ENCODE data around the gene FAM120B. TPM values are rescaled to one million over a fixed set of nuclear protein-coding genes. Genes with fewer than 3 reads are reported as not detected.

Gene FAM120B
- polyA plus RNA-seq, 1 experiment, result 8.8 TPM

DNA sequence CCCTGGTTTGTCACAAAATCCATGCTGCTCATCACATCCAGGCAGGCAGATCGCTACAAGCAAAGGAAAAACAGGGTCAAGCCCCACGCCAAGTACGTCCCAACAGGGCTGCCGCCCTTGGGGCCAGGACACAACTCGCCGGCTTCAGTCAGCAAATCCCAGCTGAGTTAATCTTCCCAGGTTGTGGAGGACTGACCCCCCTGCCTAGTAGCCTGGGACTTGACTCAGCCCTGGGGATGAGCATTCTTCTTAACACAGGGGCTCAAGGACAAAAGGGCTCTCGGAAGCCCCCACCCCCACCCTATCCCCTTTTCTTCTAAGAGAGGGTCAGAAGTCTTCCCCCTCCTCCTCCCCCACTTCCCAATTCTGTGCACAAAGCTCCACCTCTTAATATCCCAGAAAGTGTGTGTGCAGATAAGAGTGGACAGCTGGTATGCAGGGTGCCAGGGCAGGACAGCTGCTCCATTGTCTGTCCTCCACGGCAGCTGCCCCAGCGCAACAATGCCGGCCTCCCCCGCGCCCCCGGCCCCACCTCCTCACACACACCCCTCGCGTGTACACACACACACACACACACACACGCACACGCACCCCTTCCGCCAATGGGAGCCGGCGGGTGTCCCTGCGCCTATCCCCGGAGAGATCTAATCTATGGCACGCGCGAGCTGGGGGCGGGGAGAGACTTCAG lies 20.2 kb upstream of the FAM120B start:
- ChIA-PET POLR2A (interaction anchor here (0.6 kb wide), 1 partner anchor 154 kb away, joined by 6 read pairs; no protein-coding TSS in a partner anchor), CTCF (interaction anchor here (1.0 kb wide), 1 partner anchor 455 kb away, joined by 8 read pairs; no protein-coding TSS in a partner anchor)
- peaks cover 5% of the 10 kb centered on the region for H3K27me3 ChIP-seq (ENCODE audit: control insufficient read depth, insufficient read depth, low read length)
- DNase-seq (ENCODE audit: low read depth), result no peak
- no peaks in the 10 kb centered on the region for H3K36me3 ChIP-seq (ENCODE audit: control insufficient read depth, insufficient read depth, low read length)
- no peak overlapping the region for H3K4me3 ChIP-seq (ENCODE audit: low read depth, low read length)
- TF ChIP-seq, protein P1, sequence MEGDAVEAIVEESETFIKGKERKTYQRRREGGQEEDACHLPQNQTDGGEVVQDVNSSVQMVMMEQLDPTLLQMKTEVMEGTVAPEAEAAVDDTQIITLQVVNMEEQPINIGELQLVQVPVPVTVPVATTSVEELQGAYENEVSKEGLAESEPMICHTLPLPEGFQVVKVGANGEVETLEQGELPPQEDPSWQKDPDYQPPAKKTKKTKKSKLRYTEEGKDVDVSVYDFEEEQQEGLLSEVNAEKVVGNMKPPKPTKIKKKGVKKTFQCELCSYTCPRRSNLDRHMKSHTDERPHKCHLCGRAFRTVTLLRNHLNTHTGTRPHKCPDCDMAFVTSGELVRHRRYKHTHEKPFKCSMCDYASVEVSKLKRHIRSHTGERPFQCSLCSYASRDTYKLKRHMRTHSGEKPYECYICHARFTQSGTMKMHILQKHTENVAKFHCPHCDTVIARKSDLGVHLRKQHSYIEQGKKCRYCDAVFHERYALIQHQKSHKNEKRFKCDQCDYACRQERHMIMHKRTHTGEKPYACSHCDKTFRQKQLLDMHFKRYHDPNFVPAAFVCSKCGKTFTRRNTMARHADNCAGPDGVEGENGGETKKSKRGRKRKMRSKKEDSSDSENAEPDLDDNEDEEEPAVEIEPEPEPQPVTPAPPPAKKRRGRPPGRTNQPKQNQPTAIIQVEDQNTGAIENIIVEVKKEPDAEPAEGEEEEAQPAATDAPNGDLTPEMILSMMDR (IDR thresholded peaks at IDR 0.05; ENCODE audit: insufficient read depth, low read depth, low read length), result no peak

DNA sequence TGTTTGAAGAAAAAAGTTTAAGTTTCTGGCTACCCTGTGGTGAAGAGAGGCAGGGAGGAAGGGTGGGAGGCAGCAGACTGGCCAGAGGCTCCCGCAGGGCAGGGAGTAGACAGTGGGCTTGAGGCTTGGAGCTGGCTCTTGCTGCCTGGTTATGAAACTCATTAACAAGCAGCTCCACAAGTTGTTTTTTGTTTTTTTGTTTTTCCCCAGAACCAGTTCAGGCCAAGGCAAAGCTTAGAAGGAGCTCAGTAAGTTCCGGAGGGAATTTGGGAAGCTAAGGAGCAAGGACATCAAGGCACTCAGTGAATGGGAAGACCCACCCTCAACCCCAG lies 19.7 kb upstream of the FAM120B start:
- no peaks in the 10 kb centered on the region for H3K36me3 ChIP-seq (ENCODE audit: control insufficient read depth, insufficient read depth, low read length)
- no peak for DNase-seq (ENCODE audit: low read depth)
- TF ChIP-seq, protein P1 (IDR thresholded peaks at IDR 0.05; ENCODE audit: insufficient read depth, low read depth, low read length), result no peak
- ChIA-PET POLR2A (interaction anchor here (0.6 kb wide), 1 partner anchor 154 kb away, joined by 6 read pairs; no protein-coding TSS in a partner anchor), CTCF (interaction anchor here (1.0 kb wide), 1 partner anchor 455 kb away, joined by 8 read pairs; no protein-coding TSS in a partner anchor)
- peaks cover 6% of the 10 kb centered on the region for H3K27me3 ChIP-seq (ENCODE audit: control insufficient read depth, insufficient read depth, low read length)
- no peak overlapping the region for H3K4me3 ChIP-seq (ENCODE audit: low read depth, low read length)

DNA sequence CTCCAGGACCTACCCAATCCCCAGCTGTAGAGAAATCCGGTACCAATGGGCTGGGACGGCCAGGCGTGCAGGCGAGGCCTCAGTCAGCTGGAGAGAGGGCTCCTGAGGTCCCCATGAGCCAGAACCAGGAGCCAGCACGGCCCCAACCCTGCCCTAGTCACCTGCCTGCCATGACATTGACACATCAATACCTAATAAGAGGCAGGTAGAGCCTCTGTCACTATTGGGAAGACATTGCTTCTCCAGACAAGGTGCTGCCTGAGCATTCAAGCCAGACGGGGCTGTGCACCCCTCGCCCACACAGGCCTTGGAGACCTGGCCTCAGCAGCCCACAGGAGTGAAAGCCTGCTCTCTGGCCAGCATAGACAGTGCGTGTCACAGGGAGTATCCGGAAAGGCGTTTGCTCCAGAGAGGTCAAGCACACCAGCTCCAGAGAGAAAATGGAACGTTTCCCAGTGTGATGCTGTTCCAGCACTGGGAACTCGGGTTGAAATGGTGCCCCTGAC lies 19.1 kb upstream of the FAM120B start:
- DNase-seq (ENCODE audit: low read depth), result no peak
- H3K4me3 ChIP-seq (ENCODE audit: low read depth, low read length), result no peak overlapping the region
- peaks cover 10% of the 10 kb centered on the region for H3K27me3 ChIP-seq (ENCODE audit: control insufficient read depth, insufficient read depth, low read length)
- no peaks in the 10 kb centered on the region for H3K36me3 ChIP-seq (ENCODE audit: control insufficient read depth, insufficient read depth, low read length)
- TF ChIP-seq, protein P1 (IDR thresholded peaks at IDR 0.05; ENCODE audit: insufficient read depth, low read depth, low read length), result no peak
- ChIA-PET POLR2A (interaction anchor here (0.6 kb wide), 1 partner anchor 153 kb away, joined by 6 read pairs; no protein-coding TSS in a partner anchor), CTCF (interaction anchor here (1.0 kb wide), 1 partner anchor 456 kb away, joined by 8 read pairs; no protein-coding TSS in a partner anchor)

DNA sequence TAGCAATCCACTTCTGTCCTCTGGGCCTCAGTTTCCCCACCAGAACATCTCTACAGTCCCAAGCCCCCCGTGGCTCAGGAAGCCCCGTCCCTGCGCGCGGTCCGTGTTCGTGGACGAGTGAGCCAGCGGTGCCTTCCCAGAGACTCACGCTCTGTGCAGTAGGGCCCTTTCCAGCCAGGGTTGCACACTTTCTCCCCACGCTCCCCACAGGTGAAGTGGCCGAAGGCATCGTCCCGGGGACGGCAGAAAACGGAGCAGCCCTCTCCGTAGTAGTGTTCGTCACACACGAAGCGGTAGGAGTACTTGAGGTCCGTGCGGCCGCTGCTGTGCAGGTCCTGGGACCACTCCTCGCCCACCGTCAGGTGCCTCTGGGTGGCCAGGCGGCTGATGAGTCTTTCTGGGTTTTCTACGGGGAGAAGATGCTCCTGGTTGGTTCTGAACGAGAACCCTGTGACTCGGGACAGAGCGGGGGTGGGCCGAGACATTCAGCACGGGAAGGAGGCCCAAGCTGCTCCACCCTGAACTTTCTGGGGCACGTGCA lies 18.4 kb upstream of the FAM120B start:
- CTCF ChIA-PET, result no interaction called here
- DNase-seq (ENCODE audit: low read depth), result no peak
- TF ChIP-seq, protein P1 (IDR thresholded peaks at IDR 0.05; ENCODE audit: insufficient read depth, low read depth, low read length), result no peak
- H3K27me3 ChIP-seq (ENCODE audit: control insufficient read depth, insufficient read depth, low read length), result peaks cover 16% of the 10 kb centered on the region
- H3K4me3 ChIP-seq (ENCODE audit: low read depth, low read length), result no peak overlapping the region
- POLR2A ChIA-PET, result no interaction called here
- H3K36me3 ChIP-seq (ENCODE audit: control insufficient read depth, insufficient read depth, low read length), result no peaks in the 10 kb centered on the region

DNA sequence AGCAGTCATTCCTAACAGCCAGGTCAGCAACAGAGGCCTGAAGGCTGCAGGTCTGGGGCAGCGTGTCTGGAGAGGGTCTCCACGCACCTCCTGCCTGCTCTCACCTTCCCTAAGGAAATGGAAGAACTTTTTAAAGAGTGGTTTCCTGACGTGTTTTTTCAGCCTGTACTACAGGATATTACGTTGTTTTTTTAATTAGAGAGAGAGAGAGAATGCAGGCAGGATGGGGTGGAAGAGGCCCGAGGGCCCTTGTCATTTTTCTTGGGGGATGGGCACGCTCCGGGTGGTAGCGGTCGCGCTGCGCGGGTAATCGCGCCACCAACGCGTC lies 17.7 kb upstream of the FAM120B start:
- CTCF ChIA-PET, result no interaction called here
- TF ChIP-seq, protein P1 (IDR thresholded peaks at IDR 0.05; ENCODE audit: insufficient read depth, low read depth, low read length), result no peak
- H3K4me3 ChIP-seq (ENCODE audit: low read depth, low read length), result no peak overlapping the region
- POLR2A ChIA-PET, result no interaction called here
- no peaks in the 10 kb centered on the region for H3K36me3 ChIP-seq (ENCODE audit: control insufficient read depth, insufficient read depth, low read length)
- DNase-seq (ENCODE audit: low read depth), result no peak
- peaks cover 21% of the 10 kb centered on the region for H3K27me3 ChIP-seq (ENCODE audit: control insufficient read depth, insufficient read depth, low read length)
